Upper lobe of left lung (tissue), 6 donors: Measurements from ENCODE around the gene TNFRSF9. TPM values are rescaled to one million over a fixed set of nuclear protein-coding genes. Genes with fewer than 3 reads are reported as not detected.
"Not testable (repeated sequence)": the region's sequence is repeated elsewhere in the genome, so short reads cannot be mapped to it uniquely, and the experiment has no call there.

Experiments
- ATAC-seq, 2 donors: fragments of 200-7000 bp; cut with Tn5 transposase; one replicate each; pipeline ENCODE4 v1.9.1; 2022; ENCODE audit warnings: mild to moderate bottlenecking in 2 of 2, moderate library complexity in 2 of 2; ENCODE audit not compliant: low FRiP score in 2 of 2
- DNase-seq, 2 donors: peaks; one replicate each; pipeline ENCODE4 v3.0.0-alpha.2; 2019 to 2020
- H3K27ac ChIP-seq, 4 donors: fragments of 200-600 bp; sonication (generic); one replicate each; pipeline ENCODE4 v1.5.1; 2016 to 2019
- H3K27me3 ChIP-seq, 4 donors: fragments of 200-600 bp; sonication (generic); one replicate each; pipeline ENCODE4 v1.5.1; 2017 to 2019
- H3K36me3 ChIP-seq, 4 donors: fragments of 200-600 bp; sonication (generic); one replicate each; pipeline ENCODE4 v1.5.1; 2016 to 2019
- H3K4me1 ChIP-seq, 4 donors: fragments of 200-600 bp; sonication (generic); one replicate each; pipeline ENCODE4 v1.5.1; 2018 to 2019
- H3K4me3 ChIP-seq, 4 donors: fragments of 200-600 bp; sonication (generic); one replicate each; pipeline ENCODE4 v1.5.1; 2017 to 2019; ENCODE audit warnings: mild to moderate bottlenecking in 2 of 4, moderate library complexity in 1 of 4
- H3K9me3 ChIP-seq, 4 donors: fragments of 200-600 bp; sonication (generic); one replicate each; pipeline ENCODE4 v1.5.1; 2018 to 2019
- CTCF ChIP-seq, 6 experiments: fragments of 450-650 bp in 4 of 6; fragments of 200-600 bp in 2 of 6; sonication (generic) in 2 of 6; IDR thresholded peaks; one replicate each; pipeline ENCODE4 v1.5.1; 2016 to 2019; ENCODE audit warnings: antibody characterized with exemption in 6 of 6
- EP300 ChIP-seq, 4 donors: sonication (generic); formaldehyde crosslinking; IDR thresholded peaks; one replicate each; pipeline ENCODE4 v1.5.1; 2017; ENCODE audit warnings: antibody characterized with exemption in 4 of 4, control low read depth in 2 of 4
- POLR2A ChIP-seq, 4 donors: fragments of 450-650 bp; IDR thresholded peaks; one replicate each; pipeline ENCODE4 v1.5.1; 2016 to 2017; ENCODE audit warnings: antibody characterized with exemption in 4 of 4, mild to moderate bottlenecking in 2 of 4
- POLR2AphosphoS5 ChIP-seq, 2 donors: sonication (generic); formaldehyde crosslinking; IDR thresholded peaks; one replicate each; pipeline ENCODE4 v1.5.1; 2017; ENCODE audit warnings: antibody characterized with exemption in 2 of 2
- WGBS, 2 donors: methylation state at CpG; one replicate each; pipeline ENCODE4 v1.1.5; 2017 to 2018; 5-methylcytosine and 5-hydroxymethylcytosine counted together
- total RNA-seq, 6 donors: library from RNA; depleted of rRNA in 4 of 6; stranded (reverse); fragments of >200 nt in 4 of 6; gene quantifications; one replicate each; pipeline versions ENCODE4 v1.1.0 to v1.2.1, GENCODE V29; 2016 to 2021
- donor health status: DM: no; HTN: no; CAD: no; lungs with moderate emphysema.
- donor health status: DM: no; HTN: yes; CAD: no; lungs with severe emphysema.

The TNFRSF9 gene
- total RNA-seq, 6 donors from 2014 or later = 0.11 to 1.5 (median 0.61) TPM; not detected in 1

- H3K36me3 ChIP-seq = peaks cover 18 to 88% (median 70%) of the 10 kb centered on the region in 4 donors
- 48 to 71% methylated on average over 1 of the region's 1 CpG for WGBS, 2 donors
- TF ChIP-seq POLR2AphosphoS5 (IDR thresholded peaks at IDR 0.05) (no peak), CTCF (IDR thresholded peaks at IDR 0.05) (no peak), POLR2A (IDR thresholded peaks at IDR 0.05) (no peak), EP300 (IDR thresholded peaks at IDR 0.05) (no peak)
- H3K27ac ChIP-seq = no peak overlapping the region
- H3K4me3 ChIP-seq = no peak overlapping the region
- DNase-seq (no peak), ATAC-seq (no peak)
- H3K9me3 ChIP-seq = no peaks in the 10 kb centered on the region
- peaks cover 10 to 42% (median 22%) of the 10 kb centered on the region in 4 donors for H3K4me1 ChIP-seq
- H3K27me3 ChIP-seq = no peaks in the 10 kb centered on the region
These were observed 26.6 kb upstream of the TNFRSF9 start for GRCh38 chr1:7967196-7967595.

DNA sequence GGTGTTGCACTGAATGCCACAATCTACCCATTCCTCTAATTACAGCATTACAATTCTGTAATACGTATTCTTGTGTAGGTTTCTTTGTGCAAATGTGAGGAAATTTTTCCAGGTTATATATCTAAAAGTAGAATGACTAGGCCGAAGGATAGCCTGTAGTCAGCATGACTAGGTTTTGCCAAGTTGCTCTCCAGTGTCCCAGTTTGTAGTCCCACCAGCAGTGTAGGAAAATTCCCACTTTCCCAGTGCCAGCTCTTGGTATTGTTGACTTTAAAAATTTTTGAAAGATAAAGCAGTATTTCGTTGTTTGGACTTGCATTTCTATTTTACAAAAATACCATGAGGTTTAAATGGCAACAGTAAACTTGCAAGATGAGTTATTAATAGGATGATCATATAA, 23.8 kb upstream of the TNFRSF9 start:
- peaks cover 12 to 61% (median 43%) of the 10 kb centered on the region in 4 donors for H3K36me3 ChIP-seq

DNA sequence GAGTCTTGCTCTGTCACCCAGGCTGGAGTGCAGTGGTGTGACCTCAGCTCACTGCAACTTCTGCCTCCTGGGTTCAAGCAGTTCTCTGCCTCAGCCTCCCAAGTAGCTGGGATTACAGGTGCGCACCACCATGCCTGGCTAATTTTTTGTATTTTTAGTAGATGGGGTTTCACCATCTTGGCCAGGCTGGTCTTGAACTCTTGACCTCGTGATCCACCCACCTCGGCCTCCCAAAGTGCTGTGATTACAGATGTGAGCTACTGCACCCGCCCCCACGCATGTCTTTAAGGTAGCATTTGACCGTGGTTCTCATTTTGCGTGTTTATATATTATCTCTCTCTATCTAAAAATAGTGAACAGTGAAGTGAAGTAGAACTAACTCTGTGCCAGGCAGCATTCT, 23.2 kb upstream of the TNFRSF9 start:
- not testable (repeated sequence) for H3K27ac ChIP-seq, H3K4me3 ChIP-seq, H3K27me3 ChIP-seq, DNase-seq, H3K9me3 ChIP-seq, ATAC-seq
- H3K36me3 ChIP-seq = peaks cover 12 to 54% (median 41%) of the 10 kb centered on the region in 4 donors
- H3K4me1 ChIP-seq = peaks cover 16 to 52% (median 28%) of the 10 kb centered on the region in 4 donors
- WGBS, 2 donors = 87 to 93% methylated on average over 7 of the region's 7 CpGs

More for the DNA sequence above, 23.8 kb upstream of the TNFRSF9 start:
- DNase-seq (no peak), ATAC-seq (no peak)
- Histone ChIP-seq H3K9me3 (no peaks in the 10 kb centered on the region), H3K27me3 (no peaks in the 10 kb centered on the region), H3K4me3 (no peak overlapping the region), H3K27ac (no peak overlapping the region), H3K4me1 (peaks cover 16 to 52% (median 28%) of the 10 kb centered on the region in 4 donors)
- WGBS, 2 donors = 85 to 87% methylated on average over 3 of the region's 3 CpGs
- TF ChIP-seq EP300 (IDR thresholded peaks at IDR 0.05) (no peak), POLR2A (IDR thresholded peaks at IDR 0.05) (no peak), CTCF (IDR thresholded peaks at IDR 0.05) (no peak), POLR2AphosphoS5 (IDR thresholded peaks at IDR 0.05) (no peak)

DNA sequence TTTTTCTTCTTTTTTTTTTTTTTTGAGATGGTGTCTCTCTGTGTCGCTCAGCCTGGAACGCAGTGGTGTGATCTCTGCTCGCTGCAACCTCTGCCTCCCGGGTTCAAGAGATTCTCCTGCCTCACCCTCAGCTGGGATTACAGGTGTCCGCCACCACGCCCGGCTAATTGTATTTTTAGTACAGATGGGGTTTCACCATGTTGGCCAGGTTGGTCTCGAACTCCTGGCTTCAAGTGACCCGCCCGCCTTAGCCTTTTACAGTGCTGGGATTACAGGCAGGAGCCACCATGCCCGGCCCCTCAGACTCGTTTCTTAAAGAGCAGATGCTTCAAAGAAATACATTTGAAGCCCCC, 22.7 kb upstream of the TNFRSF9 start:
- WGBS, 2 donors = 97% methylated on average over 12 of the region's 12 CpGs
- not testable (repeated sequence) for ATAC-seq, H3K27ac ChIP-seq, H3K27me3 ChIP-seq, H3K9me3 ChIP-seq, H3K4me3 ChIP-seq, DNase-seq
- peaks cover 16 to 52% (median 28%) of the 10 kb centered on the region in 4 donors for H3K4me1 ChIP-seq
- H3K36me3 ChIP-seq = peaks cover 12 to 50% (median 36%) of the 10 kb centered on the region in 4 donors

- Histone ChIP-seq H3K27ac (peak overlapping the region in 2 of 4 donors; percentile 97), H3K9me3 (no peaks in the 10 kb centered on the region), H3K4me1 (peaks cover 16 to 50% (median 28%) of the 10 kb centered on the region in 4 donors), H3K27me3 (no peaks in the 10 kb centered on the region), H3K36me3 (peaks cover 12 to 48% (median 34%) of the 10 kb centered on the region in 4 donors), H3K4me3 (peak overlapping the region in 2 of 4 donors; percentile 77 to 92)
- ATAC-seq = no peak
- 87 to 88% methylated on average over 11 of the region's 11 CpGs for WGBS, 2 donors
- no peak for DNase-seq
- TF ChIP-seq POLR2A (IDR thresholded peaks at IDR 0.05) (no peak), EP300 (IDR thresholded peaks at IDR 0.05) (no peak), POLR2AphosphoS5 (IDR thresholded peaks at IDR 0.05) (no peak)
These were observed 22.2 kb upstream of the TNFRSF9 start for GRCh38 chr1:7962636-7963377.

- DNase-seq = no peak
- Histone ChIP-seq H3K9me3 (no peaks in the 10 kb centered on the region), H3K4me3 (peak overlapping the region; percentile 68 to 92 (median 83)), H3K4me1 (peaks cover 16 to 42% (median 28%) of the 10 kb centered on the region in 4 donors), H3K27me3 (no peaks in the 10 kb centered on the region), H3K27ac (peak overlapping the region; percentile 92 to 97 (median 95)), H3K36me3 (peaks cover 12 to 41% (median 31%) of the 10 kb centered on the region in 4 donors)
- ATAC-seq = no peak
- TF ChIP-seq CTCF (IDR thresholded peaks at IDR 0.05) = no peak
- TF ChIP-seq POLR2AphosphoS5 (IDR thresholded peaks at IDR 0.05) = no peak
- TF ChIP-seq POLR2A (IDR thresholded peaks at IDR 0.05) = no peak
- TF ChIP-seq EP300 (IDR thresholded peaks at IDR 0.05) = no peak
- WGBS, 2 donors = 0 to 2% methylated on average over 10 of the region's 10 CpGs
These were observed 21.3 kb upstream of the TNFRSF9 start for GRCh38 chr1:7962014-7962335.
